HG03520 (cell line): ENCODE results near the gene C9orf78.

Source experiments
- ATAC-seq: cut with Tn5 transposase; IDR thresholded peaks from one replicate; pipeline ENCODE4 v1.9.1; 2021; ENCODE audit warnings: mild to moderate bottlenecking, moderate library complexity; ENCODE audit not compliant: unreplicated experiment

The C9orf78 gene

DNA sequence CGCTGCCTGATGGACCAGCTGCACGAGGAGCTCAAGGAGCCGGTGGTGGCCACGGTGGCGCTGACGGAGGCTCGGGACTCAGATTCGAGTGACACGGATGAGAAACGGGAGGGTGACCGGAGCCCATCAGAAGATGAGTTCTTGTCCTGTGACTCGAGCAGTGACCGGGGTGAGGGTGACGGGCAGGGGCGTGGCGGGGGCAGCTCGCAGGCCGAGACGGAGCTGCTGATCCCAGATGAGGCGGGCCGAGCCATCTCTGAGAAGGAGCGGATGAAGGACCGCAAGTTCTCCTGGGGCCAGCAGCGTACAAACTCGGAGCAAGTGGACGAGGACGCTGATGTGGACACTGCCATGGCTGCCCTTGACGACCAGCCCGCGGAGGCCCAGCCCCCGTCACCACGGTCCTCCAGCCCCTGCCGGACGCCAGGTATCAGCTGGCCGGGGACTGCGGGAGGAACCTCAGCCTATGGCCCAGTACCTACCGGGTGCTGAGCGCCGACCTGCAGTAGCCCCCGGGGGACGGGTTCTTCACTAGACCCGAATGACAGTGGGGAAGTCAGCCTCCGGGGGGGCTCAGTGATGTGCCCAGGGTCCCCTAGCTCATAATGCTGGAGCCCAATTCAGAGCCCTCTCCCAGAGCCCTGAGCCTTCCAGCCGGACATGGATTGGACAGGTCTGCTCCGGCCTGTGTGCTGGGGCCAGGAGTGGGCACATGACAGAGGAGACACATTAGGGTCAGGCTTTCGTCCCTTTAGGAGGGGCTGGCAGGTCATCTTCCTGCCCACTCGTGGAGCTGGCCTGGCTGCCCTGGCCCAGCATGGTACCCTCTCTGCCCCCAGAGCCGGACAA lies 33.2 kb upstream of the C9orf78 start:
- no peak for ATAC-seq

GRCh38 chr9:129867136-129868022 lies 32.3 kb upstream of the C9orf78 start:
- ATAC-seq, result no peak

DNA sequence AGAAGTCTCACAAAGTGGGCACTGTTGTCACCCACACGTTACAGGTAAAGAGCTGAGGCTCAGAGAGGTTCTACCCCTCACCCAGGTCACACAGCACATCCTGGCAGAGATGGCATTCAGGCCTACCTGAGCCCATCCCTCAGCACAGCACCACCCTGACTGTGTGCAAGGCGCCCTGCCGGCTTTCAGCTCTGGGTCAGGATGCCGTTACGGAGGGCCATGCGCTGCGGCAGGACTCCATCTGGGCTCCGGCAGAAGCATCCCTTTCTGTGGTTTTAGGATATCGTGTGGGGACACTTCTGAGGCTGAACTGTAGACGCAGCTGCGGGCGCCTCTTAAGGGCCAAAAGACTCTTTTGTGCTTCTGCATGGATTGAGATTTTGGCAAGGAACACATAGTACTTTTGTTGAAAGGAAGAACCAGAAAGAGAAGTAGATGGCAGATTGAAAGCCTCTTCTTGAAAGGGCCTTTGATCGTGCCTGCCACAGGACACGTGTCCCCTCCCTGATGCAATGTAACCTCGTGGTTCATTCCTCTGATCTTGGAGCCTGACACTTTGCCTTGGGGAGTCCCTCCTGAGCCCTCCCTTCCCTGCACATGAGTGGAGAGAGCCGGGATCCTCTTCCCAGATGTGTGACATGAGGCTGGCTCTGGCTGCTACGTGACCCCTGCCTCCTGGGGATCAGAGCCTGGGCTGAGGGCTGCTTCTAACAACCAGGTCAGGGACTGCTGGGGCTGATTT lies 31.5 kb upstream of the C9orf78 start:
- no peak for ATAC-seq

GRCh38 chr9:129865668-129866320 lies 30.7 kb upstream of the C9orf78 start:
- ATAC-seq, result no peak

GRCh38 chr9:129864991-129865647 lies 30.0 kb upstream of the C9orf78 start:
- no peak for ATAC-seq

DNA sequence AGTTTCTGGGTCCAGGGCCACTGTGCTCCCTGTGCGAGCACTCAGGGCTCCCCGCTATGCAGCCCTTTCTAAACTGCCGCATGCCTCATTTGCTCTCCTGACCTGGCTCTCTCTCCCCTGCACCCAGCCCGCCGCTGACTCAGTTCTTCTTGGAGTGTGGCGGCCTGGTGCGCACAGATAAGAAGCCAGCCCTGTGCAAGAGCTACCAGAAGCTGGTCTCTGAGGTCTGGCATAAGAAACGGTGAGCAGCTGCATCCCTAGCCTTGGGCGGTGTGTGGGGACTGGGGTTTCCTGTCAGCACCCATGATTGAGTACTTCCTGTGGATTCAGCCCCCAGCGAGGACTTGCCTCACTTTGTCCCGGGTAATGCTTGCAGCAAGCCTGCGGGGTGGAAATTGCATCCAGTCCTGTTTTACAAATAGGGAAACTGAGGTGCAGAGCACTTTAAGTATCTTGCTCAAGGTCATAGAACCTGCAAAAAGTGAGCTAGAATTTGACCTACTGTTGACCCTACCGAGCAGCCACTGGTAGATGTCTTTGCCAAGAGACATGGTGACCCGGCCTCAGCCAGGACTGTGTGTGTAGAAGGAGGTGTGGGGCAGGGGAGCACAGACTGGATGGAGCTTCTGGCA lies 28.1 kb upstream of the C9orf78 start:
- ATAC-seq, result no peak

DNA sequence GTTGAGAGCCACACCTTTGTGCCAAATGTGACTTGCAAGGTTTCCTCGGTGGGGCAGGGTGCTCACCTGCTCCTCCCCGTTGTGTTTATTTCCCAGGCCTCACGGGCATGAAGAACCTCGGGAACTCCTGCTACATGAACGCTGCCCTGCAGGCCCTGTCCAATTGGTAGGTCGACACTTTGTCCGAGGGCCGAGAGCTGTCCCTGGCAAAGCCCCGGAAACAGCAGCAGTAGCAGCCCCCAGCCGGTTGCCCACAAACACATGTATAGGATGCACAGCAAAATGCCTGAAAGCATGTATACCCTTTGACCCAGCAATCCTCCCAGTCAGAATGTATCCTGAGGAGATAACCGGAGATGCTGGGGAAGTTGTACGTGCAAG lies 26.4 kb upstream of the C9orf78 start:
- ATAC-seq, result no peak

DNA sequence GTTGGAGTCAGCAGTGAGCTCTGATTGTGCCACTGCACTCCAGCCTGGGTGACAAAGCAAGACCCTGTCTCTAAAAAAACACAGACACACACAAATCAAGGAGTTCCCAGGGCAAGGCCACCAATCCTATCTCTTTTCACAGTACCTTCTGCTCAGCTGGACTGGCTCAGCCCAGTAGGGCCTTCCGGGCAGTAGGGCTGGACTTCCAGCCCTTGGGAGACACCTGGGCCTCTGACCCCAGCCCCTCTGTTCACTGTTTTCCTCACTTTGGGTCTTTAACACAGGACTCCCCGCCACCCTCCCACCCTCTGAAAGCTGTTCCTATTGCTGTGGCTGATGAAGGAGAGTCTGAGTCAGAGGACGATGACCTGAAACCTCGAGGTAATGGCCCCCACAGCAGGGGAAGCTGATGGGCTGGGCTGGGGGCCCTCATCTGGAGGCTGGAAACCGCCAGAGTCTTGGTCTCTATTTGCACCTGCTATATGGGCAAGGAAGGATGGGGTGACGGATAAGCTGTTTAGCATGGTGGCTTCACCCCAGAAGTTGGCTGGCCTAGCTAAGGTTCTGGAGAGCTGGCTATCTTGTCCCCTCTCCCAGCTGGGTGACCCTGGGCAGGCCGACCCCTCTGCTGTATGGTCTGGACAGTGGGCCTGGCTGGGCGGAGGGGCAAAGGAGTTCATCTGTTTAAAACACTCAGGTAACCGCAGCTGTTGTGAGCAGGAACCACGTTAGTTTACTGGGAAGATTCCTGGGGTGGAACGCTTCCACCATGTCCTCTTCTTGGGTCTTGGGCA lies 25.8 kb upstream of the C9orf78 start:
- ATAC-seq, result no peak

DNA sequence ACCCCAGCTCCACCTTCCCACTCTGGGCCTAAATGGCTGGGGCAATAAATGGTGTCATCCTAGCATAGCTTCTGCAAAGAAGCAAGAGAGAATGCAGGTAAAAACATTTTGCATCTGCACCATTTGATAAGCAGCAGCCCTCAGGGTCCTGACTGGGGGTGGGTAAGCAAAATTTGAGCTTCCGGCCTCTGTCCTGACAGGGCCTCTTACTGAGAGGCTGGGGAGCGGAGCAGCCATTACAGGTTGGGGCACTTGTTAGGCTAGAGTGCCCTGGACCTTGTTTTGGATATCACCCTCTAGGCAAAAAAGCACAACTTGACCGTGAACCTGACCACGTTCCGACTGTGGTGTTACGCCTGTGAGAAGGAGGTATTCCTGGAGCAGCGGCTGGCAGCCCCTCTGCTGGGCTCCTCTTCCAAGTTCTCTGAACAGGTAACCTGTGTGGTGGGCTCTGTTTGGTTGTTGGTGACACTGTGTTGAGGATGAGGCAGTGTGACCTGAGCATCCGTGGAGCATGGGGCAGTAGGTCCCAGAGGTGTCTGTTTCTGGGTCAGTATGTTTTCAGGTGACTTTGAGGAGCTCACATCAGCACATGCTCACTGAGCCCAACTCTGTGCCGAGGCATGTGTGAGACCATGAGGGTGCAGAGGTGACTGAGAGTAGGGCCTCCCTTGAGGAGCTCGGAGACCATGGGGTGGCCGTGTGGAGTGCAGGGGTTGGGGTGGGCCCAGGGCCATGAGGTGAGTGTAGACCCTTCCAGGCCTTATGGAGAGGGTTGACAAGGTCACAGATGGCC lies 23.3 kb upstream of the C9orf78 start:
- ATAC-seq, result no peak

DNA sequence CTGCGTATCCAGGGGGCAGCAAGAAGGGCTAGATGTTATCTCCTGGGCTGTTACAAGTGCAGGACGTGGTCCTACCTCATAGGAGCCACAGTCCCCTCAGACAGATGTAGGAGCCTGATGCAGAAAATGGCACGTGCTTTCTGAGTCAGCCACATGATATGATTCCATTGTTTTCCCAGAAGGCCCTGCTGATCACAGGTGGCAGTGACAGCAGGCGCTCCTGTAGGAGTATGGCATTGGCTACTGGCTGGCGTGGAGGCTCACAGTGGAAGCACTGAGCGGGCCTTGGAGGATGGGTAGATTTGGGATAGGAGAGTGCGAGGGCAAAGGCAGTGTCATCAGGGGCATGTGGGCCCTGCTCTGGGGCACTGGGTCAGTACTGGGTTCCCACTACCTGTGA lies 22.1 kb upstream of the C9orf78 start:
- ATAC-seq, result no peak

- ATAC-seq, result no peak
These were observed 19.6 kb upstream of the C9orf78 start for GRCh38 chr9:129854588-129855110.

DNA sequence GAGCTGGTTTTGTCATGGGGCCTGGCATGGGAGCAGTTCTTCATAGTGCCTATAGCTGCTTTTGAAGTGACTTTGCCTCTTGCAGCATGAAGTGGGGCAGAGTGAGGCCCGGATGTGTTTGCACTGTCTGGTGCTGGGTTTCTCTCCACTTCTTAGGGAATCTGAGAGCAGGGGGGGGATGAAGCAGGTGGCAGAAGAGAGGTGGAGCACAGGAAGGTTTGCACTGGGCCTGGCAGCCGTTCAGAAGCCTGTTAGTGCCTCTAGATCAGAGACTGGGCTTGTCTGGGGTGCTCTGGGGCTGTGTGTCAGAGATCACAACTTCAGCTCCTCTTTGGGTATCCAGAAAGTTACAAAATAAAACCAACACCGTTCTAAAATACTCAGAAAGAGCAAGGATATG lies 18.5 kb upstream of the C9orf78 start:
- no peak for ATAC-seq

GRCh38 chr9:129852579-129852978 lies 17.5 kb upstream of the C9orf78 start:
- ATAC-seq, result no peak

DNA sequence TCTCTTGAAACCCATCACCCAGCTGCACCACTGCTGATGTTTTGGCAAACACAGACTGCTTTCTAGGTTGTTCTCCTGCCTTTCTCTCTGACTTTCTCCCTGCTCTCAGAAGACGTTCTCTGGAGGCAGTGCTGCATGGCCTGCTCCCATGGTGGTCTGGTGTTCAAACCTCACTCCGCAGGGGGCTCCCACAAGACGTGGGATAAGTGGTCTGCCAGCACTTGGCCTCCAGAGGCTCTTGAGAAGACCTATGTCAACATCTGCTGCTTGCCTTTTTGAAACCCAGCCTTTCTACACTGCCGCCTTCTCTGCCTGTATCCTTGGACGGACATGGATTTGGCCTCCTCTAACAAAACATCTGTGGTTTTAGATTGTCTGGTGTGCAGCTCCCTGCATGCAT lies 16.7 kb upstream of the C9orf78 start:
- ATAC-seq, result no peak

- ATAC-seq, result no peak
These were observed 15.9 kb upstream of the C9orf78 start for GRCh38 chr9:129850821-129851550.

DNA sequence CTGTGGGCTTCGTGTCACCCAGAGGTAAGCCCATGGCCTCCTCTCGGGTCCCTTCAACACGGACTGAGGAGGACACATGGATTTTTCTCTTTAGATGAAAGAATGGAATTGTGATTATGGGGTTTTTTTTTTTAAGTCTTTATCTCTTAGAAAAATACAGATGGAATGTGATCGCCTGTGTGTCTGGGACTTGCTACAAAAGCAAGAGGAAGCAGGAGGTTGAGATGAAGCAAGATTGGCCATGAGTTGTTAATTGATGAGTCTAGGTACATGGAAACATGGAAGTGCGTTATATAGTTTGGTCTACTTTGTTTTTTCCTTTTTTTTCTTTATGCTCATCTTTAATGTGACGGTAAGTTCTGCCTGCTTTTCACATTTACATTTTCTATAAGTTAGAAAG lies 14.8 kb upstream of the C9orf78 start:
- no peak for ATAC-seq

DNA sequence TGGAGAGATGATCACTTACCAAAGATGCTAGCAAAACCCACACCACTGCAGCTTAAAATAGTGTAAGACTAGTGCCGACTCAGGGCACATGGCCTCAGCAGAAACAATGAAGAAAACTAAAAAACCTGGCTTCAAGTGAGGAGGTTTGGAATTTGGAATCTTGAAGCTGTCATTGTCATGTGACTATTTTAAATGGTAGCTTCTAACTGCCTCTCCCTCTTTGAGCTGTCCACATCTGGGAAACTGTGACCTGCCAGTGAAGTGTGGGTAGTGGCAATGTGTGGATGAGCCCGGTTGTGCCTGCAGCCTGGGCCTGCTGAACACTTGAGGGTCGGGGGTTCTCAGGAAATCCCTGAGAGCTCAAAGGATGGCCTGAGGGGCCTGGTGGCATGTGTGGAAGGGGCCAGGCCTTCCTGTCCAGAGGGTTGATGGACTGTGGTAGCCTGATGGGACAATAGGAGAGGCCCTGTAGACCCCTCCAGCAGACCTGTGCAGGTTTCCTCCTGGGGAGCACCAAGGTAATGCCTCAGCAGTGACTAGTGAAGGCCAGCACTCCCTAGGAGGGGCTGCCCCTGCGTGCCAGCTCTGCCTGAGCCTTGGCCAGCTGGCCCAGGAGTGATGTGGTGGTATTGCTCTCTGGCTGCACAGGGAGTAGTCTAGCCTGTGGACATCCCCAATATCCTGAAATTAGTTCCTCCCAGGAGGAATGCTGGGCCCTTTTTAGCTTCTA lies 13.8 kb upstream of the C9orf78 start:
- no peak for ATAC-seq
